H1 (cell line): ENCODE data around the gene MAST1. TPM values are rescaled to one million over a fixed set of nuclear protein-coding genes. Genes with fewer than 3 reads are reported as not detected.

Source experiments
- CTCF ChIA-PET: fragments of 300-600 bp; sonication (Branson Sonifier 250); formaldehyde crosslinking; loops from one replicate; lab custom pipeline; 2021; ENCODE audit not compliant: partially characterized antibody; lab: Charles Lee
- POLR2A ChIA-PET: fragments of 300-600 bp; sonication (Branson Sonifier 250); formaldehyde crosslinking; loops from one replicate; lab custom pipeline; 2021; ENCODE audit warnings: inconsistent platforms; ENCODE audit not compliant: partially characterized antibody; lab: Charles Lee
- DNase-seq, 2 experiments: peaks; one replicate each; pipeline versions ENCODE4 v3.0.0 to v3.0.0-alpha.2; 2010 to 2022; ENCODE audit warnings: low spot score in 2 of 2, low read depth in 1 of 2, mixed read lengths in 1 of 2
- FAIRE-seq: peaks from 2 replicates; lab custom pipeline; 2011; peaks lifted over from hg19 to GRCh38; lab: Jason Lieb, UNC
- H2AFZ ChIP-seq: 2 replicates; pipeline ENCODE4 v1.8.1; 2012; ENCODE audit warnings: low read length, inconsistent platforms
- H2AK5ac ChIP-seq: 2 replicates; pipeline ENCODE4 v1.6.1; 2013; ENCODE audit warnings: low read depth, low read length
- H2BK120ac ChIP-seq: replicated peaks from 2 replicates; pipeline ENCODE3; 2013; ENCODE audit warnings: low read depth, low read length, inconsistent platforms
- H2BK12ac ChIP-seq: 2 replicates; pipeline ENCODE4 v1.6.1; 2013; ENCODE audit warnings: low read depth, low read length
- H2BK15ac ChIP-seq: 2 replicates; pipeline ENCODE4 v1.6.1; 2013; ENCODE audit warnings: low read length
- H2BK20ac ChIP-seq: 2 replicates; pipeline ENCODE4 v1.6.1; 2013; ENCODE audit warnings: low read length
- H2BK5ac ChIP-seq: 2 replicates; pipeline ENCODE4 v1.6.1; 2013; ENCODE audit warnings: low read depth, low read length
- H3K14ac ChIP-seq: 2 replicates; pipeline ENCODE4 v1.6.1; 2013; ENCODE audit warnings: inconsistent platforms; ENCODE audit not compliant: insufficient read length
- H3K18ac ChIP-seq: 2 replicates; pipeline ENCODE4 v1.6.1; 2013; ENCODE audit warnings: low read length; ENCODE audit errors: extremely low read depth
- H3K23ac ChIP-seq: 2 replicates; pipeline ENCODE4 v1.6.1; 2013; ENCODE audit warnings: inconsistent platforms; ENCODE audit not compliant: insufficient read length
- H3K23me2 ChIP-seq: 2 replicates; pipeline ENCODE4 v1.6.1; 2013; ENCODE audit warnings: low read depth, low read length
- H3K27ac ChIP-seq: 2 replicates; pipeline ENCODE4 v1.6.1; 2011; ENCODE audit warnings: low read depth, low read length, inconsistent platforms
- H3K27me3 ChIP-seq, 4 experiments: replicated peaks in 1 of 4; 1 replicate in 1 of 4; 2 replicates in 3 of 4; pipeline versions ENCODE4 v1.6.1 to v1.8.1; 2011 to 2013; ENCODE audit warnings: low read length in 3 of 4, mild to moderate bottlenecking in 3 of 4, inconsistent platforms in 2 of 4, mixed read lengths in 2 of 4, moderate library complexity in 1 of 4; ENCODE audit not compliant: control insufficient read depth in 3 of 4, insufficient read depth in 3 of 4; ENCODE audit errors: extremely low read depth in 1 of 4
- H3K36me3 ChIP-seq, 4 experiments: 2 replicates each; pipeline versions ENCODE4 v1.6.1 to v1.8.1; 2011 to 2013; ENCODE audit warnings: mild to moderate bottlenecking in 4 of 4, low read length in 3 of 4, moderate library complexity in 2 of 4, control low read depth in 1 of 4, inconsistent platforms in 1 of 4; ENCODE audit not compliant: insufficient read depth in 4 of 4, control insufficient read depth in 2 of 4
- H3K4ac ChIP-seq: replicated peaks from 2 replicates; pipeline ENCODE3; 2013; ENCODE audit warnings: low read length, low read depth, mixed read lengths, inconsistent platforms; ENCODE audit not compliant: insufficient read length
- H3K4me1 ChIP-seq, 4 experiments: replicated peaks in 1 of 4; 1 replicate in 1 of 4; 2 replicates in 3 of 4; pipeline versions ENCODE4 v1.6.1 to v1.8.1; 2011 to 2013; ENCODE audit warnings: low read length in 3 of 4, inconsistent platforms in 2 of 4, mixed read lengths in 1 of 4; ENCODE audit not compliant: insufficient read depth in 4 of 4, control insufficient read depth in 3 of 4
- H3K4me2 ChIP-seq, 2 experiments: 2 replicates each; pipeline versions ENCODE4 v1.6.1 to v1.8.1; 2011 to 2013; ENCODE audit warnings: low read depth in 2 of 2, low read length in 2 of 2, control low read depth in 1 of 2, inconsistent platforms in 1 of 2, mild to moderate bottlenecking in 1 of 2; ENCODE audit not compliant: insufficient read depth in 1 of 2
- H3K4me3 ChIP-seq, 4 experiments: fragments of 200-600, 300-600 bp in 1 of 4; sonication (generic), shearing (Covaris generic), sonication (Bioruptor Twin) in 1 of 4; 2 replicates each; pipeline versions ENCODE4 v1.5.1 to v1.8.1; 2011 to 2016; ENCODE audit warnings: low read length in 4 of 4, low read depth in 3 of 4, control low read depth in 2 of 4, inconsistent platforms in 2 of 4, mild to moderate bottlenecking in 2 of 4, mixed read lengths in 1 of 4, moderate library complexity in 1 of 4; ENCODE audit not compliant: insufficient read depth in 2 of 4; ENCODE audit errors: extremely low read depth in 1 of 4
- H3K56ac ChIP-seq: replicated peaks from 2 replicates; pipeline ENCODE3; 2013; ENCODE audit warnings: low read depth, mild to moderate bottlenecking, mixed read lengths, low read length, inconsistent platforms; ENCODE audit not compliant: insufficient read length
- H3K79me1 ChIP-seq: 2 replicates; pipeline ENCODE4 v1.6.1; 2013; ENCODE audit warnings: low read depth, low read length, control low read depth
- H3K79me2 ChIP-seq, 2 experiments: 2 replicates each; pipeline versions ENCODE4 v1.6.1 to v1.8.1; 2012 to 2013; ENCODE audit warnings: low read length in 2 of 2, mild to moderate bottlenecking in 2 of 2, inconsistent platforms in 1 of 2; ENCODE audit not compliant: insufficient read depth in 2 of 2, control insufficient read depth in 1 of 2
- H3K9ac ChIP-seq, 4 experiments: replicated peaks in 1 of 4; 1 replicate in 1 of 4; 2 replicates in 3 of 4; pipeline versions ENCODE4 v1.6.1 to v1.8.1; 2011 to 2013; ENCODE audit warnings: low read depth in 3 of 4, low read length in 3 of 4, control low read depth in 2 of 4, mild to moderate bottlenecking in 2 of 4, moderate library complexity in 2 of 4, inconsistent platforms in 1 of 4; ENCODE audit errors: extremely low read depth in 1 of 4
- H3K9me3 ChIP-seq, 2 experiments: 2 replicates each; pipeline versions ENCODE4 v1.6.1 to v1.8.1; 2012 to 2013; ENCODE audit warnings: mild to moderate bottlenecking in 2 of 2, moderate library complexity in 2 of 2, control low read depth in 1 of 2, inconsistent platforms in 1 of 2, low read depth in 1 of 2, low read length in 1 of 2, mixed read lengths in 1 of 2; ENCODE audit not compliant: insufficient read depth in 2 of 2
- H4K20me1 ChIP-seq, 2 experiments: replicated peaks in 1 of 2; 2 replicates each; pipeline versions ENCODE3 to v1.8.1; 2011 to 2013; ENCODE audit warnings: inconsistent platforms in 2 of 2, low read length in 2 of 2, mild to moderate bottlenecking in 1 of 2; ENCODE audit not compliant: insufficient read depth in 2 of 2, control insufficient read depth in 1 of 2
- H4K5ac ChIP-seq: 2 replicates; pipeline ENCODE4 v1.6.1; 2013; ENCODE audit warnings: low read length, low read depth, mixed read lengths, inconsistent platforms; ENCODE audit not compliant: insufficient read length
- H4K8ac ChIP-seq: 2 replicates; pipeline ENCODE4 v1.8.0; 2013; ENCODE audit warnings: mild to moderate bottlenecking, moderate library complexity, low read length, inconsistent platforms; ENCODE audit not compliant: insufficient read depth; ENCODE audit errors: extremely low read depth
- H4K91ac ChIP-seq: replicated peaks from 2 replicates; pipeline ENCODE3; 2013; ENCODE audit warnings: low read length, mixed read lengths, inconsistent platforms; ENCODE audit not compliant: insufficient read length
- ATF3 ChIP-seq: IDR thresholded peaks from 2 replicates; pipeline ENCODE4 v1.6.1; 2011; ENCODE audit warnings: low read depth, mild to moderate bottlenecking, low read length; ENCODE audit not compliant: insufficient read depth
- BCL11A ChIP-seq, 2 experiments: IDR thresholded peaks; one replicate each; pipeline ENCODE4 v1.6.1; 2011; ENCODE audit warnings: low read depth in 2 of 2, low read length in 2 of 2, mild to moderate bottlenecking in 2 of 2
- CHD1 ChIP-seq: IDR thresholded peaks from 2 replicates; pipeline ENCODE4 v1.6.1; 2012; ENCODE audit warnings: low read depth, low read length, improper control_type of control experiment
- CHD2 ChIP-seq: IDR thresholded peaks from 2 replicates; pipeline ENCODE4 v1.6.1; 2012; ENCODE audit warnings: low read length, improper control_type of control experiment
- EGR1 ChIP-seq: IDR thresholded peaks from 2 replicates; pipeline ENCODE4 v1.6.1; 2011; ENCODE audit warnings: low read depth, low read length, borderline replicate concordance
- EZH2 ChIP-seq: fragments of 200-600 bp; sonication (generic); IDR thresholded peaks from 2 replicates; pipeline ENCODE4 v1.7.1; 2012; ENCODE audit warnings: low read depth, mild to moderate bottlenecking, moderate library complexity, low read length, inconsistent platforms; ENCODE audit not compliant: severe bottlenecking
- GABPA ChIP-seq: IDR thresholded peaks from 2 replicates; pipeline ENCODE4 v1.6.1; 2011; ENCODE audit warnings: mild to moderate bottlenecking, low read length, moderate library complexity, borderline replicate concordance; ENCODE audit not compliant: insufficient read depth
- JUND ChIP-seq: IDR thresholded peaks from 2 replicates; pipeline ENCODE4 v1.6.1; 2011; ENCODE audit warnings: mild to moderate bottlenecking, improper control_type of control experiment, low read length
- SAP30 ChIP-seq: fragments of 300-600 bp; sonication (generic); IDR thresholded peaks from 2 replicates; pipeline ENCODE4 v1.7.1; 2012; ENCODE audit warnings: low read length, moderate library complexity, mild to moderate bottlenecking, inconsistent platforms; ENCODE audit not compliant: insufficient read depth, insufficient replicate concordance
- SIN3A ChIP-seq, 2 experiments: IDR thresholded peaks in 1 of 2; conservative IDR thresholded peaks in 1 of 2; 2 replicates each; pipeline ENCODE4 v1.6.1; 2011 to 2012; ENCODE audit warnings: low read length in 2 of 2, improper control_type of control experiment in 1 of 2, low read depth in 1 of 2, mild to moderate bottlenecking in 1 of 2
- TAF7 ChIP-seq: optimal IDR thresholded peaks from 2 replicates; pipeline ENCODE3; 2011; ENCODE audit warnings: low read depth, mild to moderate bottlenecking, inconsistent platforms, low read length, moderate library complexity, borderline replicate concordance
- WGBS, 2 experiments: shearing (Covaris generic) in 1 of 2; methylation state at CpG; one replicate each; pipeline versions ENCODE4 v1.1.6 to v1.1.7; 2013 to 2015; ENCODE audit warnings: low lambda C conversion rate in 2 of 2, mixed read lengths in 2 of 2, inconsistent platforms in 1 of 2, low coverage in 1 of 2, missing lambda C conversion rate in 1 of 2; ENCODE audit not compliant: insufficient replicate concordance in 2 of 2, insufficient coverage in 1 of 2, insufficient read length in 1 of 2; ENCODE audit errors: extremely low coverage in 1 of 2, missing lambda C conversion rate in 1 of 2; 5-methylcytosine and 5-hydroxymethylcytosine counted together
- polyA plus RNA-seq, 7 experiments: library from polyadenylated mRNA; depleted of rRNA in 3 of 7; stranded (reverse) in 5 of 7; unstranded in 2 of 7; fragments of >200 nt in 5 of 7; fragments of 200-250 nt in 2 of 7; gene quantifications; 1 replicate in 5 of 7; 2 replicates in 1 of 7; 4 replicates in 1 of 7; pipeline versions ENCODE4 v1.2.1 to v1.2.3, GENCODE V29; 2011 to 2013; ENCODE audit warnings: missing spikeins in 2 of 7, mixed read lengths in 2 of 7
- total RNA-seq: library from RNA; stranded (reverse); fragmentation: NEBNext Ultra II Directional; extraction: Animal tissue kit (Norgen Biotek cat#: 25700); gene quantifications from 2 replicates; pipeline ENCODE4 v1.2.1, GENCODE V29; 2021

MAST1 gene
- total and polyA plus RNA-seq, 2 of the 8 experiments (the other 6 are each of a cell fraction or from before 2014, with no cell fraction given): 15.6 to 28.3 TPM

- Histone ChIP-seq H3K27me3 (no peaks in the 10 kb centered on the region), H3K9me3 (no peaks in the 10 kb centered on the region), H3K4me1 (no peaks in the 10 kb centered on the region), H3K79me2 (no peaks in the 10 kb centered on the region), H3K9ac (no peak overlapping the region), H4K5ac (no peak overlapping the region), H2BK20ac (no peak overlapping the region), H3K27ac (no peak overlapping the region), H2AFZ (no peak overlapping the region), H3K18ac (no peak overlapping the region), H2AK5ac (no peak overlapping the region), H3K4ac (no peak overlapping the region), H3K23ac (no peak overlapping the region), H4K20me1 (peaks cover 0 to 1% of the 10 kb centered on the region in 2 experiments), H3K79me1 (no peaks in the 10 kb centered on the region), H2BK15ac (no peak overlapping the region), H2BK120ac (no peak overlapping the region), H3K36me3 (peaks cover 0 to 11% (median 3%) of the 10 kb centered on the region in 4 experiments; a peak in 2 of 8 replicates), H3K4me3 (no peak overlapping the region), H4K8ac (no peak overlapping the region), H2BK5ac (no peak overlapping the region), H3K23me2 (no peaks in the 10 kb centered on the region), H3K56ac (no peak overlapping the region), H3K14ac (no peak overlapping the region), H2BK12ac (no peak overlapping the region), H4K91ac (no peak overlapping the region), H3K4me2 (no peak overlapping the region)
- 90% methylated on average over 7 of the region's 7 CpGs; no CpG with 5 or more reads in 1 of the 2 experiments for WGBS, 2 experiments
- ChIA-PET POLR2A (interaction anchor here (1.2 kb wide), 1 partner anchor 17 kb away, joined by 3 read pairs; no protein-coding TSS in a partner anchor), CTCF (interaction anchor here (0.8 to 7.9 kb wide), 2 partner anchors 13 to 20 kb away, joined by 6 to 48 read pairs; no protein-coding TSS in a partner anchor)
- no peak for TF ChIP-seq CHD1
- TF ChIP-seq JUND: no peak
- TF ChIP-seq EZH2: no peak
- TF ChIP-seq SAP30: no peak
- no peak for TF ChIP-seq CHD2
- no peak for TF ChIP-seq GABPA
- no peak for TF ChIP-seq BCL11A (IDR thresholded peaks at IDR 0.05; ENCODE audit: low read depth in 2 of 2, low read length in 2 of 2)
- no peak for TF ChIP-seq TAF7
- TF ChIP-seq ATF3: no peak
- no peak for TF ChIP-seq SIN3A (conservative IDR thresholded peaks at IDR 0.05 in 1 of 2, IDR thresholded peaks at IDR 0.05 in 1 of 2; ENCODE audit: low read depth in 1 of 2, low read length in 2 of 2)
- no peak for TF ChIP-seq EGR1
- no peak for FAIRE-seq
- no peak for DNase-seq
These were observed 21.2 kb downstream of the MAST1 start for GRCh38 chr19:12859546-12859945.
